GM19099 (cell line): Measurements from ENCODE around the gene TAPBP.
A peak's percentile ranks its signal among the peaks of the same experiment; 100 is the strongest.

Experiments used
- POLR2A ChIP-seq: IDR thresholded peaks from 3 replicates; pipeline ENCODE4 v1.6.1; 2011; ENCODE audit warnings: low read depth; ENCODE audit not compliant: insufficient read length; ENCODE audit errors: extremely low read depth

The TAPBP gene

DNA sequence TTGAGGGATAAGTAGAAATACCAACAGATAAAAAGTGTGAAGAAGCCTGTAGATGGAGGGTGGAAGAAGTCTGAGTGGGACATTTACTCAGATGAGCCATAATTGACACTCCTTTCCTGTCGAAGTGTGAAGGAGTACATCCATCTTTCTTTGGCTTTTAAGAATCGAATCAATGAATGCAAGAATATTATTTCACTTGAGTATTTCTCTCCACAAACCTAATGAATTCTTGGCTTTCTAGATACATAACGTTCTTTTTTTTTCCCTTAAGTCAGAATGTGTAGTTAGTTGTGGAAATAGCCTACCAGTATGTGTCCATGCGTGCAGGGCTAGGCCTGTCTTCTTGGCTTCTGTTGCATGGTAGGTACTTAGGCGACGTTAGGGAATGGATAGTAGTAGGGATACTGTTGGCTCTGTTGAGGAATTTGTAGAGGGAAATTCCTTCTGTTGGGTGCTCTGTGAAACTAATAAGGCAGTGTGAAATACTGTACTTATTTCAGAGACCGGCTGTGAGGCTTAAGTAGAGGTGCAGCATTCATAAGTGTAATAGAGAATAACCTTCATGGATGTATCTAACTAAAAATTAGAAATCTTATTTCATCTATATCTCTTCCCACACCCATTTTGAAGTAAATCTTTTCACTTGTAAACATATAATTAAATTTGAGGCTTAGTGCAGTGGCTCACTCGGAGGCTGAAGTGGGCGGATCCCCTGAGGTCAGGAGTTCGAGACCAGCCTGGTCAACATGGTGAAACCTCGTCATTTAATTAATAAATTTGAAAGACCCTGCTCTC lies 40.6 kb downstream of the TAPBP start:
- TF ChIP-seq POLR2A, result peak; percentile 16

DNA sequence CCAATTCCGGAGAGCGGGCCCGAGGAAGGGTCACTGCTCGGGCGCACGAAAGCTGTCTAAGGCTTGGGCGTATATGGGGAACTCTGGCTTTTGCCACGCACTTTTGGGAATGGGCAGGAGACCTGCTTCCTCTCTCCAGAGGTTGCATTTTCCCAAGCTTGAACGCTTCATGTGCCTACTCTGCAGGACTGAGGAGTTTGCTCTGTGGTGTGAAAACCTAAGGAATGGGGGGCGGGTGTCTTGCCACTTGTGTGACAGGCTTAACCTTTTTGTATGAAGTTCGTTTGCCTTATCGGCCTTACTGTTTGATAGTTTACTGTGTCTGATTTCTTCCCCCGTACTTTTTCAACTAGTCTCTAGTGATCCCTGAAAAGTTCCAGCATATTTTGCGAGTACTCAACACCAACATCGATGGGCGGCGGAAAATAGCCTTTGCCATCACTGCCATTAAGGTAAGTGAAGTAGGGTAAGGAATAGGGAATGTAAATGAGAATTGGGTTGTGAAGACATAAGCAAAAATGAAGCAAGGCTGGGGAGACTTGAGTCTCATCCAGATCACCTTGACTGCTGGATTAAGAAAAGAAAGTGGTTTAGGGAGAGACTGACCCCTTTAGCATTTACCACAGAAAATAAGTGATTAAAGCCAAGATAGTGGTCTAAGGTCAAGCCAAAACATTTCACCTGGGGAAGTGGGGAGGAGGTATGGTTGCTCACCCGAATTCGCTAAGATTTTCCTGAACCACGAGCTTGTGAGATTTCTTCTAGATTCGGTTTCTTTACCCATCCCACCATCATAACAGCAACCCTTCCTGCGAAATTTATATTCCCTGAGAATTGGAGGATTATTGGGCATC lies 41.4 kb downstream of the TAPBP start:
- TF ChIP-seq POLR2A, result no peak

DNA sequence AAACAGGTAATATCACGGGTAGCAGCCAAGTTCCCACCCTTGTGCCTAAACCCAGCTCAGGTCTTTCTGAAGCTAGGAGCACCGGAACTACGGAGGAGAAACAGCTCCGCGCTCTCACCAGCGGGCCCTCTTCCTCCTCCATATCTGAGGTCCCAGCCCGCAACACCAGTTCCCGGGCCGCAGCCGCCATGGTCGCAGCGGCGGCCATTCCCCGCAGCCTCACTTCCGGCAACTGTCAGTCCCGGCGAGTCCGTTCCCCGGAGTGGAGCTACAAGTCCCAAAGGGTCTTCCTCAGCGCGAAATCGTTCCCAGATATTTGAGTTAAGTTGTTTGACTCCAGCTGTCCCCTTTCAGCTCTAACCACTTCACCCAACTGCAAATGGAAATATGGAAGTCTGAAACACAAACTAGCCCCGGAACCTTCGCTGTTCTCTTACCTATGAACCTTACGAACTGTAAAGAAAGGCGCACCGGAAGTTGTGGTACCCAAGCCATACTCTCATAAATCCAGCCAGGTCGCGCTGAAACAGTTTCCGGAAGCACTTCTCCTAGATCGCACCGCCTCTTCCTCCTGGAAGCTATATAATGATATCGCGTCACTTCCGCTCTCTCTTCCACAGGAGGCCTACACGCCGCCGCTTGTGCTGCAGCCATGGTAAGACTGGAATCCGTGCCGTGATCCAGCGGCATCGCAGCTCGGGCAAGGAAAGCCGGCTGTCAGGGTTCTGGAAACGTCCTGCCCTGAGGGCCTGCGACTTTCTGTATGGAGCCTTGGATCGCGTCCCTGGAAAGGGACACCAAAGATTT lies 42.2 kb downstream of the TAPBP start, which contains the start of the genes RPS18 and VPS52:
Gene RPS18, plus strand, starts transcription at position 608 of the 807 bp plus-strand sequence. Its CDS starts 45 bp downstream, at position 653.
Gene VPS52, minus strand, starts transcription at position 409 of the 807 bp plus-strand sequence. Its CDS starts 201 bp downstream, at position 208.
- peak; percentile 99 for TF ChIP-seq POLR2A

DNA sequence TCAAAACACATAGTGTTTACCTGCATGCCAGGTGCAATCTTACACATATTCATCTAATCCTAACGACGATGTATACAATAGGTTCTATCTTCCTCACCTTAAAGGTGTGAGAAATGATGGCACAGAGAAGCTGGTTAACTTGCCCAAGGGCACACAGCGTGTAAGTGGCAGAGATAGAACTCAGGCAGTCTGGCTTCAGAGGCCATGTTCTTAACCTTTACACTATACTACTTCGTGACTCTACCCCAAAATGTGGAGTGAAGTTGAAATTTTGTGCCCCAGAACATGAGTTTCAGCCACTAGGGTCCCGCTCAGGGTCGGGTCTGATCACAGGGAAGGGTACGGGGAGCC lies 42.8 kb downstream of the TAPBP start:
- no peak for TF ChIP-seq POLR2A

DNA sequence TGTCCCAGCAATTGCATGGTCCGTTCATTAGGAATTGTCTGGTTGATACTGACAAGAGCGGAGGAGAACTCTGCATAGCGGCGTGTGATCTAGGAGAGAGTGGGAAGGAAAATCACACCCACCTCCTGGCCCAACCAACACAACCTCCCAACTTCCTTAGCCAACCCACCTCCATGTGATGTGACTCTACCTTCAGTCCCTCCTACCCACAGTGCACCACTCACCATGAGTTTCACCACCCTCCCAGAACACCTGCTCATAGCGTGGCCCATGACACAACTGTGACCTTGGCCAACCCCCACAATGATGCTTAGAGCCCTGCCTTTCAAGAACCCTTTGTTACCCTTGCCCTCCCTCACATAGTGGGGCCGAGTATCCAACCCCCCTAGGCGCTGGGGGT lies 49.9 kb downstream of the TAPBP start:
- no peak for TF ChIP-seq POLR2A

DNA sequence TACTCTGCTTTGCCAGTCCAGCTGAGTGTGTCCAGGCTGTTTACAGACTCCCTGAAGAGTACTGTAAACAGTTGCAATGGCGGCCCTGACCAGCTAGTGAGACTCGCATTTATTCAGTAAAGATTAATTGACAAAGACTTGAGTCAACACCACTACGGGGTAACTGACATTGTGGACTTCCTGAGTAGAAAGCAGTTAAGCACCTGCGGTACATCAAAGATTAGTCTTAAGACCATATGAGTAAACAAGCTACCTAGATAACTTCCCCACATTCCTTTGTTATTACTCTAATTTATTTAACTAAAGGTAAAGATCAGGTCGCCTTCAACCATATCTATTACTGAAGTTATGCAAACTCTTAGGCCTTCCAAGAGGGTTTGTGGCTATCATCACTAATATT lies 54.8 kb downstream of the TAPBP start:
- no peak for TF ChIP-seq POLR2A

DNA sequence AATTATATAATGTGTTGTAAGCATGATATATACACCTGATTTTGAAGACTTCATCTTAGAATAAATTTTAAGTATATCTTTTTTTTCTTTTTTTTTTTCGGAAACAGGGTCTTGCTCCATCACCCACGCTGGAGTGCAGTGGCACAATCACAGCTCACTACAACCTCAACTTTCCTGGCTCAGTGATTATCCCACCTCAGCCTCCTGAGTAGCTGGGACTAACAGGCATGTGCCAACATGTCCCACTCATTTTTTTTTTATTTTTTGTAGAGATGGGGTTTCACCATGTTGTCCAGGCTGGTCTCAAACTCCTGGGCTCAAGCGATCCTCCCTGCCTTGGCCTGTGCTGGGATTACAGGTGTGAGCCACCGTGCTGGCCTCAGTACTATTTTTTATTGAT lies 59.3 kb downstream of the TAPBP start:
- no peak for TF ChIP-seq POLR2A

DNA sequence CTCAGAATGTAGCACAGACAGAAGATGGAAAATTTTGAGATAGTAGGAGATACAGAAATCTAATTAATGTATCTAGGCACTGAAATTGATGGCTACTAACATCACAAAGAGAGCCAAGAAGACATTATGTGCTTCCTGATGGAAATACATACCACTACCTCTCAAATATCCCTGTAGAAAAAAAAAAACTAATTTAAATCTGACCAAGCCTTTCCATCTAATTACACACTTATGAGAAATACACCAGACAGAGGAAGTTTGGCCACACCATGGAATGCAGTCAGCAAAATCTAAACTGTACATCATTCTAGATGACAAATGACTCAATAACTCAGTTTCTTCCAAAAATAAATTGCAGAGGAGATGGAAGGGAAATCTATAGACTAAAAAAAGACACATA lies 61.1 kb downstream of the TAPBP start:
- TF ChIP-seq POLR2A, result no peak

DNA sequence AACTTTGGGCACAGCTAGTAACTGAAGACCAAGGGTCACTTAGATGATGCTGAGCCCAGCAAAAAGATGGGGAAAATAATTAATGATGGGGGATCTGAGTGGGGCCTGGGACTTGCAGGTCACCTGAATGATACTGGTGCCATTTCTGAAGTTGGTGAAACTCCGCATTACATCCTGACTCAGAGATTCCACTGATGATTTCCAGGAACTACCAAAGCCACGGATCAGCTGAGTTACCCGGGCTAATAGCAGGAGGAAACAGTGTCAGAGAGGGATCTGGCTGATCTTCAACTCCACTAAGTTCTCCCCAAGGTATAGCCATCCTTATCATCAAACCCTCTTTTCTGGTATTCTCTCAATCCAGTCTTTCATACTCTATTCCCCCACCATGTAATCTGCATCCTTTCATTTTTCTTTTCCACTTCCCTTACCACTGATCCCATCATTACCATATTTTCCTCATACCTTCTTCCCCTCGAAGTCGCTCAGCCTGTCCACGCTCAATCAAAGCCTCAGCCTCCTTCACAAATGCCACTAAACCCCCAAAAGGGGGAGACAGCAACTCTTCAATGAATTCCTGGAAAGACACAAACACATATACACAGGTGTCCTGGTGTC lies 62.4 kb downstream of the TAPBP start:
- no peak for TF ChIP-seq POLR2A

DNA sequence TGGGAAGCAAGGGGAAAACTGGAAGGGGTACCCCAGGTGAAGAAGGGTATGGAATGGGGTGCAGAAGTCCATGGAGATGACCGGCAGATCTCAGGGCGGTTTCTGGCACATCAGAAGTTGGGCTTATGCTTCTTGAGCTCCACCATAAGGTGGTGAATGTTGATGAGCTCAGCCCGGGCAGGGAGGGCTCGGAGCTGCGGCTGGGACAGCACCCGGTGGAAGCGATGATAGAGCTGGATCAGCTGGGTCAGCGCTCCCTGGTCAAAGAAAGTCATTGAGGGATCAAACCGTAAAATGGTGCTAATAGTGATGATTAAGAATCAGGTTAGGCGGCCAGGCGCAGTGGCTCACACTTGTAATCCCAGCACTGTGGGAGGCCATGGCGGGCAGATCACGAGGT lies 63.1 kb downstream of the TAPBP start:
- no peak for TF ChIP-seq POLR2A

DNA sequence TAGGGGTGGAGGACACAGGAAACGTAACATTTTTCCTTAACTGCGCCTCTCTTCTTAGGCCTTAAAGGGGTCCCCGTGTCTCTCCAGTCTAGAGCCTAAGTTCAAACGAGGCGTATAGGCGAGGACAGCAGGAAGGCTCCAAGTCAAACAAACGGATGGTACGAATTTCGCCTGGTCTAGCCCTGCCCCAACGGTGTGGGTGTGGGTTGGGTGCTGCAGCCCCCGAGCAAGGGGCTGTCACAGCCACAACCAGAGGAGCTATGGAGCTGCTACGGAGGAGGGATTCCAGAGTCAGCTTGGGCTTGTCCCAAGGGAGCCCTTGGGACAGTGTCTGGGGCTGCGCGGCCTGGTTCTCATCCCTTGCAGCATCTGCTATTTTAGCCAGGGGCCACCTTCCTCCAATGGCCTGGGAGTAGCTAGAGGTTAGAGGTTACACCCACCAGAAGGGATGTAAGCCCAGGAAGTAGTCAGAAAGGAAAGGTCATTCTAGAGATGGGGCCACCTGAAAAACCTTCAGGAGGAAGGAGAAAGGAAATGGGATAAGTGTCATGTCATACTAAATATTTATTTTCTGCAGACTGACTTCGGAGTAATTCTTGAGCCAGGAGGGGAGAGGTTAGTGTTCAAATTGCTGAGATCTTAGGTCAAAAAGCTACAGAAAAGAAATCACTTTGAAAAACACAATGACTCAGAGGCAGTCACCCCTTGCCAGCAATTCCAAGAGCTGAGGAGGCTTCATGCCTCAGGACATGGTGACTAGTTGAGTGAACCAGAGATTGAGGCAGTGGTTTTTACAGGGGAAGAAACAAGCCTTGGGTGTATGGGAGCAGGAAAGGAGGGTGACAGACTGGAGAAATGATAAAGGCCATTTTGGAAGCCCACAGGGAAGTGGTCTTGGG lies 63.9 kb downstream of the TAPBP start:
- no peak for TF ChIP-seq POLR2A
